NT2/D1 (cell line): ENCODE results near the gene TNPO3.
"Not testable (repeated sequence)": the region's sequence is repeated elsewhere in the genome, so short reads cannot be mapped to it uniquely, and the experiment has no call there.

Experiments
- SUZ12 ChIP-seq: IDR thresholded peaks from 2 replicates; pipeline ENCODE4 v1.6.1; 2011; ENCODE audit not compliant: insufficient read length, insufficient read depth; ENCODE audit errors: extremely low read depth
- YY1 ChIP-seq: IDR thresholded peaks from 2 replicates; pipeline ENCODE4 v1.6.1; 2011; ENCODE audit not compliant: insufficient read length, insufficient read depth
- ZNF274 ChIP-seq: IDR thresholded peaks from 2 replicates; pipeline ENCODE4 v1.6.1; 2011; ENCODE audit warnings: mild to moderate bottlenecking, low read depth, low read length

DNA sequence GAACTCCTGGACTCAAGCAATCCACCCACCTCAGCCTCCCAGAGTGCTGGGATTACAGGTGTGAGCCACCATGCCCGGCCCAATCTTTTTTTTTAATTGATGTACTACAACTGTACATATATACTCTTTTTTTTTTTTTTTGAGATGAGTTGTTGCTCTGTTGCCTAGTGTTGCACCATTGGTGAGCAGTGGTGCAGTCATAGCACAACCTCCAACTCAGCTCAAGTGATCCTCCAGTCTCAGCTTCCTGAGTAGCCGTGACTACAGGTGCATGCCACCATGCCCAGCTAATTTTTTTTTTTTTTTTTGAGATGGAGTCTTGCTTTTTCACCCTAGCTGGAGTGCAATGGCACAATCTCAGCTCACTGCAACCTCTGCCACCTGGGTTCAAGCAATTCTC lies 111.7 kb downstream of the TNPO3 start:
- not testable (repeated sequence) for TF ChIP-seq ZNF274, YY1, SUZ12
